Urinary bladder (tissue), 4 donors: ENCODE results near the gene RGMA. TPM values are rescaled to one million over a fixed set of nuclear protein-coding genes. Genes with fewer than 3 reads are reported as not detected.

ENCODE experiments used
- DNase-seq: peaks from one replicate; pipeline ENCODE4 v3.0.0-alpha.2; 2015; ENCODE audit errors: extremely low spot score
- H3K27ac ChIP-seq: one replicate; pipeline ENCODE4 v1.5.1; 2013; ENCODE audit warnings: low read depth, mild to moderate bottlenecking, moderate library complexity
- H3K36me3 ChIP-seq: one replicate; pipeline ENCODE4 v1.6.1; 2013; ENCODE audit warnings: mild to moderate bottlenecking, moderate library complexity; ENCODE audit not compliant: insufficient read depth
- H3K4me1 ChIP-seq: one replicate; pipeline ENCODE4 v1.6.1; 2013; ENCODE audit warnings: mild to moderate bottlenecking, moderate library complexity; ENCODE audit not compliant: insufficient read depth
- H3K4me3 ChIP-seq: one replicate; pipeline ENCODE4 v1.5.1; 2013; ENCODE audit warnings: low read depth, low read length
- WGBS: extraction: QIAGEN DNeasy Blood & Tissue Kit; methylation state at CpG from one replicate; pipeline ENCODE4 v1.1.7; 2013; 5-methylcytosine and 5-hydroxymethylcytosine counted together
- polyA plus RNA-seq: library from polyadenylated mRNA; stranded (reverse); fragments of 200-250 nt; gene quantifications from one replicate; pipeline ENCODE4 v1.2.3, GENCODE V29; 2013
- total RNA-seq: library from RNA; depleted of rRNA; stranded (reverse); fragments of >200 nt; gene quantifications from one replicate; pipeline ENCODE4 v1.2.3, GENCODE V29; 2014
- donor health status: healthy with polysubstance abuse.
- donor health status: healthy.

The RGMA gene
- total and polyA plus RNA-seq, 2 donors, result 3.4 to 13.6 TPM

- no peaks in the 10 kb centered on the region for H3K4me1 ChIP-seq
- H3K36me3 ChIP-seq, result peaks cover 2% of the 10 kb centered on the region
- H3K4me3 ChIP-seq, result no peak overlapping the region
- WGBS, result 87% methylated on average over 9 of the region's 9 CpGs
- DNase-seq, result no peak
- no peak overlapping the region for H3K27ac ChIP-seq
These were observed 62.6 kb downstream of the RGMA start for GRCh38 chr15:93026380-93026817.

- DNase-seq, result no peak
- H3K36me3 ChIP-seq, result peaks cover 2% of the 10 kb centered on the region
- H3K4me3 ChIP-seq, result no peak overlapping the region
- 84% methylated on average over 1 of the region's 1 CpG for WGBS
- no peak overlapping the region for H3K27ac ChIP-seq
- no peaks in the 10 kb centered on the region for H3K4me1 ChIP-seq
These were observed 63.4 kb downstream of the RGMA start for GRCh38 chr15:93025625-93025982.

GRCh38 chr15:93024716-93025624 lies 64.0 kb downstream of the RGMA start:
- Histone ChIP-seq H3K4me1 (no peaks in the 10 kb centered on the region), H3K27ac (no peak overlapping the region), H3K4me3 (no peak overlapping the region), H3K36me3 (peaks cover 4% of the 10 kb centered on the region)
- no peak for DNase-seq
- 80% methylated on average over 8 of the region's 8 CpGs for WGBS

GRCh38 chr15:93024293-93024692 lies 64.7 kb downstream of the RGMA start:
- 93% methylated on average over 10 of the region's 10 CpGs for WGBS
- Histone ChIP-seq H3K36me3 (peaks cover 5% of the 10 kb centered on the region), H3K4me3 (no peak overlapping the region), H3K4me1 (no peaks in the 10 kb centered on the region), H3K27ac (no peak overlapping the region)
- DNase-seq, result no peak

GRCh38 chr15:93020976-93021772 lies 67.8 kb downstream of the RGMA start:
- Histone ChIP-seq H3K4me1 (no peaks in the 10 kb centered on the region), H3K4me3 (no peak overlapping the region), H3K36me3 (peaks cover 11% of the 10 kb centered on the region), H3K27ac (no peak overlapping the region)
- WGBS, result 94% methylated on average over 3 of the region's 3 CpGs
- no peak for DNase-seq

GRCh38 chr15:93019971-93020370 lies 69.0 kb downstream of the RGMA start:
- DNase-seq, result no peak
- Histone ChIP-seq H3K36me3 (peaks cover 20% of the 10 kb centered on the region), H3K27ac (no peak overlapping the region), H3K4me1 (no peaks in the 10 kb centered on the region), H3K4me3 (no peak overlapping the region)
- WGBS, result 96% methylated on average over 10 of the region's 10 CpGs

- peaks cover 18% of the 10 kb centered on the region for H3K36me3 ChIP-seq
- DNase-seq, result no peak
- WGBS, result 93% methylated on average over 7 of the region's 7 CpGs
- no peak overlapping the region for H3K4me3 ChIP-seq
- H3K27ac ChIP-seq, result no peak overlapping the region
- no peaks in the 10 kb centered on the region for H3K4me1 ChIP-seq
These were observed 69.9 kb downstream of the RGMA start for GRCh38 chr15:93019090-93019489.

GRCh38 chr15:93018574-93018973 lies 70.4 kb downstream of the RGMA start:
- no peaks in the 10 kb centered on the region for H3K4me1 ChIP-seq
- no peak overlapping the region for H3K4me3 ChIP-seq
- 78% methylated on average over 4 of the region's 4 CpGs for WGBS
- H3K27ac ChIP-seq, result no peak overlapping the region
- peaks cover 19% of the 10 kb centered on the region for H3K36me3 ChIP-seq
- no peak for DNase-seq

GRCh38 chr15:93017526-93017925 lies 71.5 kb downstream of the RGMA start:
- DNase-seq, result no peak
- H3K27ac ChIP-seq, result no peak overlapping the region
- H3K4me3 ChIP-seq, result no peak overlapping the region
- H3K36me3 ChIP-seq, result peaks cover 22% of the 10 kb centered on the region
- WGBS, result 90% methylated on average over 6 of the region's 6 CpGs
- no peaks in the 10 kb centered on the region for H3K4me1 ChIP-seq

GRCh38 chr15:93012786-93013185 lies 76.2 kb downstream of the RGMA start:
- no peak for DNase-seq
- 92% methylated on average over 1 of the region's 1 CpG for WGBS
- H3K4me3 ChIP-seq, result no peak overlapping the region
- H3K36me3 ChIP-seq, result peaks cover 17% of the 10 kb centered on the region
- no peaks in the 10 kb centered on the region for H3K4me1 ChIP-seq
- H3K27ac ChIP-seq, result no peak overlapping the region

- 94% methylated on average over 3 of the region's 3 CpGs for WGBS
- Histone ChIP-seq H3K36me3 (peaks cover 8% of the 10 kb centered on the region), H3K4me1 (no peaks in the 10 kb centered on the region), H3K27ac (no peak overlapping the region), H3K4me3 (no peak overlapping the region)
- no peak for DNase-seq
These were observed 81.0 kb downstream of the RGMA start for GRCh38 chr15:93007994-93008393.

- 90% methylated on average over 4 of the region's 4 CpGs for WGBS
- H3K36me3 ChIP-seq, result peaks cover 12% of the 10 kb centered on the region
- H3K27ac ChIP-seq, result no peak overlapping the region
- no peak for DNase-seq
- no peaks in the 10 kb centered on the region for H3K4me1 ChIP-seq
- H3K4me3 ChIP-seq, result no peak overlapping the region
These were observed 83.9 kb downstream of the RGMA start for GRCh38 chr15:93005133-93005532.

GRCh38 chr15:93001881-93002280 lies 87.1 kb downstream of the RGMA start:
- peaks cover 21% of the 10 kb centered on the region for H3K36me3 ChIP-seq

GRCh38 chr15:93001156-93001555 lies 87.9 kb downstream of the RGMA start:
- Histone ChIP-seq H3K4me1 (no peaks in the 10 kb centered on the region), H3K4me3 (no peak overlapping the region), H3K36me3 (peaks cover 22% of the 10 kb centered on the region), H3K27ac (no peak overlapping the region)
- WGBS, result 96% methylated on average over 6 of the region's 6 CpGs
- no peak for DNase-seq

More at GRCh38 chr15:93001881-93002280, 87.1 kb downstream of the RGMA start:
- WGBS, result 90% methylated on average over 2 of the region's 2 CpGs
- Histone ChIP-seq H3K27ac (no peak overlapping the region), H3K4me1 (no peaks in the 10 kb centered on the region), H3K4me3 (no peak overlapping the region)
- no peak for DNase-seq
